Astrocyte of the spinal cord (primary cell): Measurements from ENCODE around the gene NKIRAS2.

Experiments
- DNase-seq: peaks from one replicate; pipeline ENCODE4 v3.0.0; 2011; ENCODE audit warnings: low read depth, low spot score
- H3K4me3 ChIP-seq: 2 replicates; pipeline ENCODE4 v1.5.1; 2011; ENCODE audit warnings: low read depth, mild to moderate bottlenecking, low read length, moderate library complexity
- CTCF ChIP-seq: IDR thresholded peaks from 2 replicates; pipeline ENCODE4 v1.5.1; 2012; ENCODE audit warnings: low read depth, mild to moderate bottlenecking, low read length, inconsistent platforms
- in situ Hi-C: cut with HindIII; loops from 2 replicates; pipeline ENCODE4 v1.10.0; 2017; ENCODE audit warnings: low sequenced_read_pairs

Gene NKIRAS2

GRCh38 chr17:41998497-41998896 lies 21.4 kb upstream of the NKIRAS2 start:
- H3K4me3 ChIP-seq, result no peak overlapping the region
- DNase-seq, result no peak
- in situ Hi-C loops, result no loop called here
- TF ChIP-seq CTCF, result no peak

- H3K4me3 ChIP-seq, result no peak overlapping the region
- DNase-seq, result no peak
- in situ Hi-C loops, result no loop called here
- no peak for TF ChIP-seq CTCF
Measured at GRCh38 chr17:42000413-42001133, 19.3 kb upstream of the NKIRAS2 start.

- no peak for DNase-seq
- H3K4me3 ChIP-seq, result no peak overlapping the region
- no peak for TF ChIP-seq CTCF
- in situ Hi-C loops, result no loop called here
Measured at GRCh38 chr17:42001729-42002128, 18.2 kb upstream of the NKIRAS2 start.

- H3K4me3 ChIP-seq, result no peak overlapping the region
- DNase-seq, result no peak
- in situ Hi-C loops, result no loop called here
- no peak for TF ChIP-seq CTCF
Measured at GRCh38 chr17:42002175-42002791, 17.6 kb upstream of the NKIRAS2 start.

- DNase-seq, result peak; percentile 64
- no peak for TF ChIP-seq CTCF
- in situ Hi-C loops, result no loop called here
- H3K4me3 ChIP-seq, result no peak overlapping the region
Measured at GRCh38 chr17:42002792-42003301, 17.0 kb upstream of the NKIRAS2 start.

GRCh38 chr17:42005166-42005565 lies 14.7 kb upstream of the NKIRAS2 start:
- DNase-seq, result no peak
- in situ Hi-C loops, result no loop called here
- no peak overlapping the region for H3K4me3 ChIP-seq
- no peak for TF ChIP-seq CTCF
